Panc1 (cell line): ENCODE measurements around the gene MAPK8IP3.

Experiments used
- TF ChIP-seq, protein P1 (sequence below): fragments of 450-650 bp; IDR thresholded peaks from 2 replicates; pipeline ENCODE4 v1.5.1; 2017; ENCODE audit warnings: mild to moderate bottlenecking
- TF ChIP-seq, protein P2 (sequence below), 2 experiments: IDR thresholded peaks; 2 replicates each; pipeline ENCODE4 v1.6.1; 2011 to 2012; ENCODE audit warnings: low read depth in 2 of 2, control low read depth in 1 of 2, low read length in 1 of 2, mild to moderate bottlenecking in 1 of 2, moderate library complexity in 1 of 2; ENCODE audit not compliant: insufficient read depth in 1 of 2

DNA sequence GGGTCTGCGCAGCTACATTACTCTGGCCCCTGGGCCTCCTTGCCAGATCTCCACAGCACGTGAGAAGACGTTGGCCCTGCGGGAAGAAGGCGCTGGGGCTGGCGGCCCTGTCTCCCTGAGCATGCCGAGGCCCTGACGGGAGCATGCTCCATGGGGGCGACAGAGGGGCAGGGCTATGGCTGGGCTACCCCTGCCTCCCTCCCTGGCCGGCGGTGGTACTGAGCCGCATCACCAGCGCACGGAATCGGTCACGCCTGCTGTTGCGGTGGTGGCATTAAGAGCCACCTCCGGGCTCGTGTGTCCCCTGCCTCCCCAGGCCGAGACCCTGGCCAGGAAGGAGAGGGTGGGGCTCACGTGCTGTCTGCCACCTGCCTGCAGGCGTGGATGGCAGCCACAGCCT lies 28.1 kb downstream of the MAPK8IP3 start:
- TF ChIP-seq, protein P1, sequence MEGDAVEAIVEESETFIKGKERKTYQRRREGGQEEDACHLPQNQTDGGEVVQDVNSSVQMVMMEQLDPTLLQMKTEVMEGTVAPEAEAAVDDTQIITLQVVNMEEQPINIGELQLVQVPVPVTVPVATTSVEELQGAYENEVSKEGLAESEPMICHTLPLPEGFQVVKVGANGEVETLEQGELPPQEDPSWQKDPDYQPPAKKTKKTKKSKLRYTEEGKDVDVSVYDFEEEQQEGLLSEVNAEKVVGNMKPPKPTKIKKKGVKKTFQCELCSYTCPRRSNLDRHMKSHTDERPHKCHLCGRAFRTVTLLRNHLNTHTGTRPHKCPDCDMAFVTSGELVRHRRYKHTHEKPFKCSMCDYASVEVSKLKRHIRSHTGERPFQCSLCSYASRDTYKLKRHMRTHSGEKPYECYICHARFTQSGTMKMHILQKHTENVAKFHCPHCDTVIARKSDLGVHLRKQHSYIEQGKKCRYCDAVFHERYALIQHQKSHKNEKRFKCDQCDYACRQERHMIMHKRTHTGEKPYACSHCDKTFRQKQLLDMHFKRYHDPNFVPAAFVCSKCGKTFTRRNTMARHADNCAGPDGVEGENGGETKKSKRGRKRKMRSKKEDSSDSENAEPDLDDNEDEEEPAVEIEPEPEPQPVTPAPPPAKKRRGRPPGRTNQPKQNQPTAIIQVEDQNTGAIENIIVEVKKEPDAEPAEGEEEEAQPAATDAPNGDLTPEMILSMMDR, result no peak
- TF ChIP-seq, protein P2, sequence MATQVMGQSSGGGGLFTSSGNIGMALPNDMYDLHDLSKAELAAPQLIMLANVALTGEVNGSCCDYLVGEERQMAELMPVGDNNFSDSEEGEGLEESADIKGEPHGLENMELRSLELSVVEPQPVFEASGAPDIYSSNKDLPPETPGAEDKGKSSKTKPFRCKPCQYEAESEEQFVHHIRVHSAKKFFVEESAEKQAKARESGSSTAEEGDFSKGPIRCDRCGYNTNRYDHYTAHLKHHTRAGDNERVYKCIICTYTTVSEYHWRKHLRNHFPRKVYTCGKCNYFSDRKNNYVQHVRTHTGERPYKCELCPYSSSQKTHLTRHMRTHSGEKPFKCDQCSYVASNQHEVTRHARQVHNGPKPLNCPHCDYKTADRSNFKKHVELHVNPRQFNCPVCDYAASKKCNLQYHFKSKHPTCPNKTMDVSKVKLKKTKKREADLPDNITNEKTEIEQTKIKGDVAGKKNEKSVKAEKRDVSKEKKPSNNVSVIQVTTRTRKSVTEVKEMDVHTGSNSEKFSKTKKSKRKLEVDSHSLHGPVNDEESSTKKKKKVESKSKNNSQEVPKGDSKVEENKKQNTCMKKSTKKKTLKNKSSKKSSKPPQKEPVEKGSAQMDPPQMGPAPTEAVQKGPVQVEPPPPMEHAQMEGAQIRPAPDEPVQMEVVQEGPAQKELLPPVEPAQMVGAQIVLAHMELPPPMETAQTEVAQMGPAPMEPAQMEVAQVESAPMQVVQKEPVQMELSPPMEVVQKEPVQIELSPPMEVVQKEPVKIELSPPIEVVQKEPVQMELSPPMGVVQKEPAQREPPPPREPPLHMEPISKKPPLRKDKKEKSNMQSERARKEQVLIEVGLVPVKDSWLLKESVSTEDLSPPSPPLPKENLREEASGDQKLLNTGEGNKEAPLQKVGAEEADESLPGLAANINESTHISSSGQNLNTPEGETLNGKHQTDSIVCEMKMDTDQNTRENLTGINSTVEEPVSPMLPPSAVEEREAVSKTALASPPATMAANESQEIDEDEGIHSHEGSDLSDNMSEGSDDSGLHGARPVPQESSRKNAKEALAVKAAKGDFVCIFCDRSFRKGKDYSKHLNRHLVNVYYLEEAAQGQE (IDR thresholded peaks at IDR 0.05; ENCODE audit: insufficient read depth in 1 of 2, low read depth in 2 of 2, low read length in 1 of 2), result no peak
